HG03354 (cell line): ENCODE results near the gene VIT.

ENCODE experiments used
- ATAC-seq: cut with Tn5 transposase; IDR thresholded peaks from one replicate; pipeline ENCODE4 v1.9.1; 2021; ENCODE audit warnings: mild to moderate bottlenecking; ENCODE audit not compliant: unreplicated experiment, poor library complexity, severe bottlenecking

Gene VIT

DNA sequence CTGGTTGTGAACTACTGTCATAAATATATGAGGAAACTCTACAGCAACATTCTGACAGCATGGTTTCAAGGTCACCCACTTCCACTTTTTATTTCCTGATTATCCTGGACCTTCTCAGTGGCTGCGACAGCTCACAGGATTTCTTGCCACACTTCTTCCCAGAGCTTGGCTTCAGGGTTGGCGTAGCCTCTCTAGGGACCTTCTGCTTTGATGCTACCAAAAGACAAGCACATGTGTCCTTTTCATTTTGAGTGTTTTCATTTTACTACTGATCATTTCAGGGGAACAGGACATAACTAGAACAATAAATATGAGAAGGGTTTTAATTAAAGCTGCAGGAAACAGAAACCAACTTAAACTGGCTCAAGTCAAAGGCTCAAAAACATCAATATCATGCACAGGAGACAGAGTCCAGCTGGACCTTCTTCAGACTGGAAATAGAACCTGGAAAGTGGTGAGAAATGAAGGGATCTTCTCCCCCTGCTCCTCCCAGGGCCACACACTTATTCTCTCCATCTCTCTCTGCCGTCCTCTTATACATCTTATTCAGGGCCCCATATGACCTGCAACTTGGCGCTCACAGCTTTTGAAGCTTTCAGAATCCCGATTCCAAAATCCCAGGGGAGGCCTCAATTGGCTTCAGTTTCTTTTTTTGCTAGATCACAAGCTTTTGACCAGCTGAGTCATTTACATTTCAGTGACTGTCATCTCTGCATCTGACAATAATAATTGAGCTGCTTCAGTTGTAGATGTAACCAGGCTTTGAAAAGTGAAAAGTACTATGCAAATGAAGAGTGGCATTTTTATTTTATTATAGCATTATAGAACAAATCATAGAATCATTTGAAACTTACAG, 9.7 kb downstream of the VIT start:
- no peak for ATAC-seq

GRCh38 chr2:36707050-36707449, 10.5 kb downstream of the VIT start:
- ATAC-seq: no peak

DNA sequence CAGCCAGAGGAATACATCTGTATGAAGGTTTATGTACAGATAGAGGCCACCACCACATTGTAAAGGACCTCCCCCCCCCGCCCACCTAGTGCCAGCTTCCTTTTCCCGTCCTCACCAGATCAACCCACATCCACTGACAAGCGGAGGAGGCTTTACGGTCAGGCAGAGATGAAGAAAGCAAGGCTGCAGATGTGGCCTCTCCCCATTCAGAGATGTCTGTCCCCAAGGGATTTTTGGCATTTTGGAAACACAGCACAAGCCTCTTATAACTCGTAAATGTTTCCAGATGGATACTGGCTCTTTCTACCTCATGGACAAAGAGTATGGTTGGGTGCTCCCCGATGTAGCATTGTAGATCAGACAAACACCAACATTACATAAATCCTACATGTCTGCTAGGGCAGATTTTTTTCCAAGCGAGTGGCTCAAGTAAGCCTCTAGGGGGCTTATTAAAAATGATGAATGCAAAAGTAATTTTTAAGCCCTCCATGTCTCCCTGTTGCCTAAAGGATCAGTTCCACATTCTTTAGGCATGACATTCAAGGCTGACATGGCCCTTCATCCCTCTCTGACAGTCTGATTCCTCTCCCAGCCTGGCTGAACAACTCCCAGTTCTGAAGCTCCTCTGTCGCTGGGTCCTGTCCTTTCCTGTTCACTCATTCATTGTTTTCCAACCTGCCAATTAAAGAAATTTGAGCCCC, 11.7 kb downstream of the VIT start:
- no peak for ATAC-seq

DNA sequence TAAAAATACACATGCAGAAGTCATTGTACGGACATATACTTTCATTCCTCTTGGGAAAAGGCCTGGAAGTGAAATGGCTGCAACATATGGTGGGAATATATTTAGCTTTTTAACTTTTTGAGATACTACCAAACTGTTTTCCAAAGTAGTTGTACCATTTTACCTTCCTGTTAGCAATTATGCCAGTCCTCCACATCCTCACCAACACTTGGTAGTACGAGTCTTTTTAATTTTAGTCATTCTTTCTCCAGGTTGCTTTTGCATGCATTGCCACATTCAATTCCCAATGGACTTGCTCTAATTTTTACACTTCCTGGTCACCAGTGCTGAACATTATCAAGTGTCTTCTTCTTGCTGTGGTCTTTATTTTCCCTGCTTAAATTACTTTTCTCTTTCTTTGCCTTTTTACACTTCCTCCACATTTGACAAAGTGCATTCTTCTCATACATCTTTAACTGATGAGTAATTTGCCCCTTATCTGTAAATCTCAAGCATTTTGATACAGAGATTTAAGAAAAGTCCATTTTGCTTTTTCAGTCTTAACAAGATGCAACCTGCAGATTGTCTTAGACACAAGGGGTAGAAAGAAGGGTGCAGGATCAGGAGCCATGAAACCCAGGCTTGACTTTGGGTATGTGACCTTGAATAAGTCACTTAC, 14.5 kb downstream of the VIT start:
- no peak for ATAC-seq

DNA sequence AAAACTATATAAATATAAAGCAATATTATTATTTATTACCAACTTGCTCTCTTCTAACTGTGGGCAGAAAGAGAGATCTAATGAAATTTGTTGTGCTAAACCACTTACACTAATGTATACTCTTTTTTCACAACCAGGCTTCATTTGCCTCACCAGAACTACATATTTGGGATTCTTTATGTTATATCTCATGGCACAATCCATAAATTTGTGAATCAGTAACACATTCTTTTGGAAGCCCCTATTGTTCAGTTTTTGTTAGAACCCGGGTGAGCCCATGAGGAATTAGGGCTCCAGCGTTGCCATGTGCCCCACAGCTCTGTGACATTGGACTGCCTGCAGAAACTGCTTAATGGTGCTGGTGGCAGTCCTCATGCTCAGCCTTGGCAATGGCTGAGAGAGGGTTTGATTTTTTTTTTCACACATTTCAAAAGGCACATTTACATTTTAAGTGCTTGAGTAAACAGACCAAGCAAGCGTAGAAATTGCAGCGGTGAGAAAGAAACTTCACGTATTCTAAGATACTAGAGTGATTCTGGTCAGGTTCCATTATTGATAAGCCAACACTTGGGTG, 15.3 kb downstream of the VIT start:
- ATAC-seq: no peak

- no peak for ATAC-seq
These were observed 16.8 kb downstream of the VIT start for GRCh38 chr2:36713310-36713709.

- no peak for ATAC-seq
These were observed 19.6 kb downstream of the VIT start for GRCh38 chr2:36716111-36716510.

- ATAC-seq: no peak
These were observed 21.2 kb downstream of the VIT start for GRCh38 chr2:36717603-36718266.

GRCh38 chr2:36727550-36727949, 31.0 kb downstream of the VIT start:
- no peak for ATAC-seq

DNA sequence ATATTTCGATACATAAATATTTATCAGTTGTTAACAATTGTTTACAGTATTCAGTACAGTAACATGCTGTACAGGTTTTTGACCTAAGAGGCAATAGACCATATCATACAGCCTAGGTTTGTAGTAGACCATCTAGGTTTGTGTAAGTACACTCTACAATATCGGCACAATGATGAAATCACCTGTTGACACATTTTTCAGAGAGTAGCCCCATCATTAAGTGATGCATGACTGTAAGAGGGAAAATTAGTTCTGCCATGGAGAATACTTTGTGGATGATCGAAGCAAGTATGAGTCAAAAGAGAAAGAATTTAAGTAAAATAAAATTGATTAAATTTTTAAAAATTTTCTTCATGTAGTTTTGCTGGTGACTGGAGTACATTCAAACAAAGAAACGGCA, 32.6 kb downstream of the VIT start:
- ATAC-seq: no peak

- ATAC-seq: no peak
These were observed 35.6 kb downstream of the VIT start for GRCh38 chr2:36731941-36732672.

DNA sequence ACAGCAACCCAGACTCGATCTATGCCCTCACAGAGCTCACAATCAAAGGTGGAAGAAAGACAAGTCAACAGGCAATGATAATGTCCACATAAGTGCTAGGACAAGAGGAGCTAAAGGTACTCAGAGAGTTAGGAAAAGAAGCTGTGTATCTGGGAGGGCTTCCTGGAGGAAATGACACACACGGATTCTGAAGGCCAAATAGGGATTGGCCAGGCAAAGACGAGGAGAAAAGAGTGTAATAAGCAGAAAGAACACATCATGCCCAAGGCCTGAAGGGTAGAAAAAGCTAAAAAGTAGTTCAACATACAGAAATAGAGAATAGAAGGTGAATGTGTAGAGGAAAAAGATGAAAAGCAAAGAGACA, 36.1 kb downstream of the VIT start:
- ATAC-seq: no peak

DNA sequence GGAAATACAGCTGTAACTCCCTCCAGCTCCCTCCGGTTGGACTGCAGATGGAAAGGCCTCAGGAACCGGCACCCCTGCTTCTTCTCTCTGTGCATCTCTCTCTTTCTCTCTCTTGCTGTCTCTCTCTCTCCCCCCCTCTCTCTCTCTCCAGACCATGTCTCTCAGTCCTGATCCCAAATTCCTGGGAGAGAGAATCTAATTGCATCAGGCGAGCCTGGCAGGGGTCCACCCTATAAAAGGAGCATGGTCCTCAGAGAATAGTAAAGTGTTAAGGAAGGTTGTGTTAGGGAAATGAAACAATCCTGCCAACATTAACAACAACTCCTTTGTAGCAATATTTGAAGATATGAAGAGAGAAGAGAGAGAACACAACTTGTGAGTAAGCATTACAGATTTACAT, 36.7 kb downstream of the VIT start:
- ATAC-seq: no peak

DNA sequence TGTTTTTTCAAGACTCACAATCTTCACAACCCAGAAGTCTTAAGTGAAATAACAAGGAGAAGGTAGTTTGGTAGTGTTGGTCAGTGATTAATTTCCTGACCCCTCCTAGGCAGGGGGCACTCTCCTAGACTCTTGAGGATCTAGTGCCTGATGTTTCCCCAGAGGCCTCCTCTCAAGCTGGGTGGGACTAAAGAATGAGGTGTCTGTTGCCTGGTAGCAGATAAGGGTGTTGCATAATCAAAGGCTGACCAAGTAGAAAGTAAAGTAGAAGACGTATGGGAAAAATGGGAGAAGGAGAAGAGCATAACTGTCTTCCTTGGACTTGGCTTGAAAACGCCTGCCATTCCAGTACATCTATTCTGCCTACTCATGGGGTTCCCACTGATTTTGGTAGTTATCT, 37.8 kb downstream of the VIT start:
- no peak for ATAC-seq

- no peak for ATAC-seq
These were observed 40.7 kb downstream of the VIT start for GRCh38 chr2:36737131-36737750.

DNA sequence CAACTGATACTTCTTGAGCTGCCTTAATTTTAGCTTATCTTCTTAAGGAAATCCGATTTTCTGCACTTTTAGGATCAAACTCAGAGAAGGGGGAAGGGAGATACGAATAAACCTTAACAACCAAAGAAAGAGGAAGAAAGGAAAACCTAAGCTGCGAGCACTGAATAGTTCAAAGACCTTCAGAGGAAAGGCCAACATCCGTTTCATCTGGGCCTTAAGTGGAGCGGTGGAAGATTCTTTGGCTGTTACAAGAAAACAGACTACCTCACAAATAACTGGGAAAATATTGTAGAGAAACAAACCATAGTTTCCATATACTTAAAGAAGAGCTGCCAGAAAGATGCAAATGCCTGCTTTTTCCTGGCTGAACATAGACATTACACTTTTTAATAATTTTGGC, 43.6 kb downstream of the VIT start:
- ATAC-seq: no peak

DNA sequence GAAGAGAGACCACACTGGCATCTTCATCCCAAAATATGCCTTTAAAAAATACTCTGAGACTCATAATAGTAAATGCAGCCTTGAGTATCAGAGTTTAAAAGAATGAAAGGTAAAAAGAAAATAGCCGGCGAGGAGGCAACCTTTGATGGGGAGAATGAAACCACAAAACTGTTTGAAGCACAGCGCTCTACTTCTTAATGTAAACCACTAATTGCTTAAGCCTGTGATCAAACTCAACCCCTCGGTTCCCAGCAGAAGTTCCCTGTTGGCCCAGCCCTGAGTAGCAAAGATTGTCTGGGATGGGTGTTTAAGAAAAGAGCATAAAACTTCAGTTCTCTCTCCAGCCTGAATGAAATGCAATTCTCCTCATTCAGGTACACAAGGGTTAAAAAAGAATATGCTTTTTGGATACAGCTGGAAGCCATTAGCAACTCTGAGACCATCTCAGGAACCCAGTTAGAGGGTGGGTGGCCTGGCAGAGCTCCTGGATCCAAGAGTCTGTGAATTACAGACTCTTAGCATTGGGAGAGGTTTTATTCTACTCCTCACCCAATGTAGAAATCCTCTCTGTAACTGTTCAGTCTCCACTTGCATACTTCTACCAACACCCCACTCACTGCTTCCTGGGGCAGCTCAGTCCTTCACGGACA, 44.8 kb downstream of the VIT start:
- no peak for ATAC-seq

GRCh38 chr2:36743954-36744353, 47.4 kb downstream of the VIT start:
- no peak for ATAC-seq

DNA sequence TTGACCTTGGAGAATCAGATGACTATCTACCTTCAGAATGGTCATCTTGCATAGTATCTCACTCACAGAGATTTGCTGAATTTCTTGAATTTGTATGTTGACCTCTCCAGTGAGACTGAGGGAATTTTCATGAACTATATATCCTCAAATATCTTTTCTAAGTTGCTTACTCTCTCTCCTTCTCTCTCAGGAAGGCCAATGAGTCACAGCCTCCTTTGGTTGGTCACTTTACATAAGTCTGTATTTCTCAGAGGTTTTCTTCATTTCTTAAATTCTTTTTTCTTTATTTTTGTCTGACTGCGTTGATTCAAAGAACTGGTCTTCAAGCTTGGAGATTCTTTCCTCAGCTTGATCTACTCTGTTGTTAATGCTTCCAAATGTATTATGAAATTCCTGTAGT, 51.7 kb downstream of the VIT start:
- no peak for ATAC-seq
